Right cardiac atrium (tissue), 5 donors: ENCODE data around the gene PRDM1. TPM values are rescaled to one million over a fixed set of nuclear protein-coding genes. Genes with fewer than 3 reads are reported as not detected.

Source experiments
- ATAC-seq, 2 donors: fragments of 200-7000 bp; cut with Tn5 transposase; one replicate each; pipeline versions ENCODE4 v1.8.0 to v1.9.1; 2020; ENCODE audit warnings: moderate library complexity in 2 of 2, mild to moderate bottlenecking in 1 of 2
- DNase-seq, 3 donors: peaks; one replicate each; pipeline ENCODE4 v3.0.0-alpha.2; 2020
- H3K27ac ChIP-seq: one replicate; pipeline ENCODE4 v1.5.1; 2013; ENCODE audit warnings: mild to moderate bottlenecking, low read length, control low read depth, moderate library complexity
- H3K27me3 ChIP-seq: one replicate; pipeline ENCODE4 v1.6.1; 2013; ENCODE audit not compliant: control insufficient read depth, insufficient read depth
- H3K4me1 ChIP-seq: one replicate; pipeline ENCODE4 v1.6.1; 2013; ENCODE audit warnings: low read length; ENCODE audit not compliant: control insufficient read depth, insufficient read depth
- H3K4me3 ChIP-seq: one replicate; pipeline ENCODE4 v1.5.1; 2013; ENCODE audit warnings: low read length, control low read depth
- H3K9me3 ChIP-seq: one replicate; pipeline ENCODE4 v1.6.1; 2013; ENCODE audit warnings: low read length; ENCODE audit not compliant: control insufficient read depth
- WGBS: extraction: QIAGEN DNeasy Blood & Tissue Kit; methylation state at CpG from one replicate; pipeline ENCODE4 v1.1.7; 2013; 5-methylcytosine and 5-hydroxymethylcytosine counted together
- intact Hi-C, 4 donors: fragments of 100-400 bp; cut with DNase I; formaldehyde crosslinking; loops; one replicate each; pipeline versions ENCODE4 v1.11.0 to v1.14.0; 2022 to 2023
- polyA plus RNA-seq: library from polyadenylated mRNA; stranded (reverse); fragments of 200-250 nt; gene quantifications from one replicate; pipeline ENCODE4 v1.2.3, GENCODE V29; 2013
- total RNA-seq, 4 donors: library from RNA; stranded (reverse); fragmentation: NEBNext Ultra II Directional; extraction: Animal tissue kit (Norgen Biotek cat#: 25700); gene quantifications; one replicate each; pipeline ENCODE4 v1.2.1, GENCODE V29; 2021
- donor health status: healthy with polysubstance abuse.
- donor health status: DM: no; HTN: yes; CAD: no.
- donor health status: DM: no; HTN: no; CAD: no.
- donor health status: DM: no; HTN: yes; CAD: no; lungs with severe emphysema.
- donor health status: DM: yes; HTN: yes; CAD: no.

PRDM1 gene
- total and polyA plus RNA-seq, 5 donors = 0.41 to 1.5 (median 1.4) TPM

DNA sequence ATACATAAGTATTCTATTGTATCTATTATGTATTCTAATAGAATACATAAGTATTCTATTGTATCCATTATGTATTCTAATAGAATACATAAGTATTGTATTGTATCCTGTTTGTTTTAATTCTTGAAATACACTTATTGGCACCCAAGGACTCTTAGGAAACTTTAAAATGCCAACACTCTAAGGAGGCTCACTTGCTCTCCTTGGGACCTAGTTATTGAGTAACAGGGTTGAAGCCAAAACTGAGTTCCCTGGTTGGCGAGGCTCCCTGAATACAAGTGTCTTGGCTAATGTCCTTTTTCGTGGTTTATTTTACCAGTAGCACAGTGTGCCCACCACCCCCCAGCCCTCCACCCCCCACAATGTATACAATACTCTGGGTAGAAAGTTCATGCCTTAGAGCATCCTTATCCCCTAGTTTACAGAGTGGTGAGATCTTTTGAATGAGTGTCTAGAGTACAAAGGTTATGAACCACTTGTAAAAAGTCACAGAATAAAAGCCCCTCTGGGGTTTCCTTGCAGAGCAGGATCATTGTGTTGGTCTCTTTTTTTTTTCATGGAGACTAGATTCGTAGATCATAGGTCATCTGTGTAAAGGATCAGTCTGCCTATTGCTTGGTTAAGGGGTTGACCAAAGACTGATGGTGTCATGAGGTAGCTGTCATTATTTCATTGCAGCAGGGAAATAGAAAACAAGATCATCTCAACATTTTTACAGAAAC lies 32.5 kb upstream of the PRDM1 start:
- Histone ChIP-seq H3K9me3 (no peaks in the 10 kb centered on the region), H3K4me3 (no peak overlapping the region), H3K4me1 (no peaks in the 10 kb centered on the region), H3K27ac (no peak overlapping the region), H3K27me3 (no peaks in the 10 kb centered on the region)
- WGBS = 67% methylated on average over 3 of the region's 3 CpGs
- DNase-seq (no peak), ATAC-seq (no peak)
- intact Hi-C loops = no loop called here

- WGBS = 76% methylated on average over 4 of the region's 4 CpGs
- H3K27me3 ChIP-seq = no peaks in the 10 kb centered on the region
- H3K4me1 ChIP-seq = no peaks in the 10 kb centered on the region
- no peak overlapping the region for H3K4me3 ChIP-seq
- no peak for DNase-seq
- intact Hi-C loops = no loop called here
- H3K9me3 ChIP-seq = no peaks in the 10 kb centered on the region
- H3K27ac ChIP-seq = no peak overlapping the region
- no peak for ATAC-seq
These were observed 30.6 kb upstream of the PRDM1 start for GRCh38 chr6:106055489-106055888.

- Histone ChIP-seq H3K27me3 (no peaks in the 10 kb centered on the region), H3K27ac (no peak overlapping the region), H3K4me3 (no peak overlapping the region), H3K9me3 (no peaks in the 10 kb centered on the region), H3K4me1 (no peaks in the 10 kb centered on the region)
- ATAC-seq (no peak), DNase-seq (no peak)
- 76% methylated on average over 5 of the region's 5 CpGs for WGBS
- intact Hi-C loops = no loop called here
These were observed 29.9 kb upstream of the PRDM1 start for GRCh38 chr6:106056060-106056745.

GRCh38 chr6:106056746-106057390 lies 29.3 kb upstream of the PRDM1 start:
- Histone ChIP-seq H3K9me3 (no peaks in the 10 kb centered on the region), H3K27ac (no peak overlapping the region), H3K27me3 (no peaks in the 10 kb centered on the region), H3K4me1 (no peaks in the 10 kb centered on the region), H3K4me3 (no peak overlapping the region)
- no peak for DNase-seq
- WGBS = 43% methylated on average over 1 of the region's 1 CpG
- ATAC-seq = no peak
- intact Hi-C loops = no loop called here

DNA sequence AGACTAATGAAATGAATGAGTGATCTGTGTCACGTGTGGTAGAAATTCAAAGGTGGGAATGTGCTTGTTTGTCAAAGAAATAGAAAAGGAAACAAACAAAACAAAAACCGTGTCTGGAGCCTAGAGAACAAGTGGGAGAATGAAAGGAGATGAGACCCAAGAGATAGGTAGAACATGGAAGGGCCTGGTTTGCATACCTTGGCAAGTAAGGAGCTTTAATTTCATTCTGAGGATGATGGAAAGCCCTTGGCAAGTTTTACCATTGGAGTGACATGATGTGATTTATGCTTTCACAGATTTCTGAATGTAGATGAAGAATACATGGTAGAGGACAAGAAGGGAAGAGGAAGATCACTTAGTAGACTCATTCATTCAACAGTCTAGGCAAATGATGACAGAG lies 26.8 kb upstream of the PRDM1 start:
- intact Hi-C loops = no loop called here
- no peaks in the 10 kb centered on the region for H3K9me3 ChIP-seq
- H3K27ac ChIP-seq = no peak overlapping the region
- ATAC-seq = no peak
- WGBS = 78% methylated on average over 2 of the region's 2 CpGs
- no peak overlapping the region for H3K4me3 ChIP-seq
- no peak for DNase-seq
- no peaks in the 10 kb centered on the region for H3K27me3 ChIP-seq
- H3K4me1 ChIP-seq = no peaks in the 10 kb centered on the region

GRCh38 chr6:106060167-106060566 lies 26.0 kb upstream of the PRDM1 start:
- Histone ChIP-seq H3K27me3 (no peaks in the 10 kb centered on the region), H3K9me3 (no peaks in the 10 kb centered on the region), H3K4me3 (no peak overlapping the region), H3K27ac (no peak overlapping the region), H3K4me1 (no peaks in the 10 kb centered on the region)
- intact Hi-C loops = no loop called here
- DNase-seq (no peak), ATAC-seq (no peak)
- 60% methylated on average over 3 of the region's 3 CpGs for WGBS

- WGBS = 87% methylated on average over 2 of the region's 2 CpGs
- ATAC-seq = no peak
These were observed 22.7 kb upstream of the PRDM1 start for GRCh38 chr6:106063448-106063850.

DNA sequence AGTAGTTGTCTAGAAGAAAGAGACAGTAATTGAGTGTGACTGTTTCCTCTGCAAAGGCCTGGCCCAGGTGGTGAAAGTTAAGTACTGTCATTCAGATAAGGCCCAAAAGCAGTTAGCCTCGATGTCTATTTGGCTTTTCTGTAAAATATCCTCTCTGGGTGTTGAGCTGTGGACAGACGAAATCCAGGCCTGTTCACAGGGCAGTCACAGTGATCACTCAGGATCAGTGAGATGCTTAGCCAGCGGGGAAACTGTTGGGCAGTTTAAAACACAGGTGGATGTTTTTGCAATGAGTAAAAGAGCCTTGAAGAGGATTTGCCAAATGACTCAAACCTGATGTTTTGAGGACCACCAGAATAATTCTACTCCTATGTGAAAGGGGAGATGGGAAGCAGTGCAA lies 22.0 kb upstream of the PRDM1 start:
- Histone ChIP-seq H3K4me1 (no peaks in the 10 kb centered on the region), H3K27me3 (no peaks in the 10 kb centered on the region), H3K9me3 (no peaks in the 10 kb centered on the region), H3K4me3 (no peak overlapping the region), H3K27ac (no peak overlapping the region)
- intact Hi-C loops = no loop called here
- ATAC-seq = peak in 1 of 2 donors; percentile 64
- WGBS = 36% methylated on average over 3 of the region's 3 CpGs
- DNase-seq = peak in 1 of 3 donors; percentile 42

More at GRCh38 chr6:106063448-106063850, 22.7 kb upstream of the PRDM1 start:
- H3K27ac ChIP-seq = no peak overlapping the region
- no peaks in the 10 kb centered on the region for H3K4me1 ChIP-seq
- no peak for DNase-seq
- H3K4me3 ChIP-seq = no peak overlapping the region
- intact Hi-C loops = no loop called here
- no peaks in the 10 kb centered on the region for H3K27me3 ChIP-seq
- H3K9me3 ChIP-seq = no peaks in the 10 kb centered on the region

DNA sequence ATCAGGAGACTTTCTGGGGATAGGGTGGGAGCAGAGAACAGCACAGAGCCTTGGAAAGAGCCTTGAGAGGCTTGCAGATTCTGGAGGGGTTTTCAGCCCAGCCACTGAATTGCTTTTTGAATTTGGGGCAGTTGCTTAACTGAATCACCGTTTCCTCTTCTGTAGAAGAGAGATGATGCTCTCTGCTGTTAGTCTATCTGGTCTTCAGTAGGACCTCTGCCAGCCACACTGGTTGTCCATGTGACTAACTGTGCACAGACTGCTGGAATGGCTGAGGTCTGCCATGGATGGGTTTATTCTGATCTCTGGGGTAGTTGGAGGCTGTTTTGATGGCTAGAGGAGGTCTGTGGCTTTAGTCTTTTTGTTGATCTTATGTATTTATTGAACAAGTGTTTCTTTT lies 21.4 kb upstream of the PRDM1 start:
- no peak for DNase-seq
- Histone ChIP-seq H3K4me3 (no peak overlapping the region), H3K27ac (no peak overlapping the region), H3K4me1 (no peaks in the 10 kb centered on the region), H3K9me3 (no peaks in the 10 kb centered on the region), H3K27me3 (no peaks in the 10 kb centered on the region)
- ATAC-seq = no peak
- intact Hi-C loops = no loop called here
- WGBS = 80% methylated on average over 1 of the region's 1 CpG

- ATAC-seq (no peak), DNase-seq (no peak)
These were observed 19.1 kb upstream of the PRDM1 start for GRCh38 chr6:106066989-106067388.

GRCh38 chr6:106069478-106069877 lies 16.7 kb upstream of the PRDM1 start:
- no peak overlapping the region for H3K4me3 ChIP-seq
- H3K27ac ChIP-seq = no peak overlapping the region
- H3K27me3 ChIP-seq = no peaks in the 10 kb centered on the region
- DNase-seq (no peak), ATAC-seq (no peak)
- WGBS = 19% methylated on average over 8 of the region's 8 CpGs
- H3K4me1 ChIP-seq = no peaks in the 10 kb centered on the region
- intact Hi-C loops = no loop called here
- no peaks in the 10 kb centered on the region for H3K9me3 ChIP-seq

More at GRCh38 chr6:106066989-106067388, 19.1 kb upstream of the PRDM1 start:
- no peaks in the 10 kb centered on the region for H3K4me1 ChIP-seq
- H3K9me3 ChIP-seq = no peaks in the 10 kb centered on the region
- intact Hi-C loops = no loop called here
- H3K4me3 ChIP-seq = no peak overlapping the region
- 51% methylated on average over 1 of the region's 1 CpG for WGBS
- H3K27me3 ChIP-seq = no peaks in the 10 kb centered on the region
- no peak overlapping the region for H3K27ac ChIP-seq
